HG02970 (cell line): ENCODE results near the gene MAPK1.

Source experiments
- ATAC-seq: cut with Tn5 transposase; IDR thresholded peaks from one replicate; pipeline ENCODE4 v1.9.1; 2021; ENCODE audit warnings: mild to moderate bottlenecking, moderate library complexity, moderate number of reproducible peaks; ENCODE audit not compliant: unreplicated experiment, low FRiP score

Gene MAPK1

GRCh38 chr22:21709688-21710087 lies 157.8 kb downstream of the MAPK1 start:
- ATAC-seq = no peak

GRCh38 chr22:21708960-21709359 lies 158.5 kb downstream of the MAPK1 start:
- no peak for ATAC-seq

GRCh38 chr22:21707677-21708076 lies 159.8 kb downstream of the MAPK1 start:
- no peak for ATAC-seq
